ENCODE measurements around the gene RNU6-7.

DNA sequence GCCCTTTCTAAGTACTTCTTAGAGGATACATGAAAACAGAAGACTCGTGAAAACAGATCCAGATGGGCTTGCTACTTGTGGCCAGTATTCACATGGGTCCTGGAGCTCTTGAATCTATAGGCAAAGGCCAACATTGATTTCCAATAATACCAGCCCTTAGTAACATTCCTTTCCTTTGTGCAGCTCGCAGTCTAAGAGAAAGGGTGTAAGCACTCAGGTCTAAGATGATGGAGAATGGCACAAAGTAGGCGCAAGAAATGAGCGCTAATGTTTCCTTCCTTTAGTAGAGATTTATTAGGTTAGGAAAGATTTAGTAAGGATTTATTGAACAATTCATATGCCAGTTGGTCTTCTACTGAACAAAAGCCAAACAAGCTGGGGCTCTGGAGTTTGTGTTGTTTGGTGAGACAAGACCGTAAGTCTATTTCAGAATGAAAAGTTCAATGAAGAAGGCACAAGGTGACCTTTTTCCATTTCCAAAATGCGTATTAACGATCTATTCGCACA is 699 bp downstream of the RNU6-7 start:
- TF ChIP-seq EZH2 (IDR thresholded peaks at IDR 0.05; ENCODE audit: insufficient read depth, poor library complexity, severe bottlenecking) (no peak), EZH2phosphoT487 (IDR thresholded peaks at IDR 0.05; ENCODE audit: insufficient read depth, low read depth) (no peak)

Measured in GM23248 (cell line).